Hematopoietic multipotent progenitor cell treated with erythropoietin and hydrocortisone succinate and interleukin-3 and kit ligand, for 6 days (in vitro differentiated cells): ENCODE data around the gene SS18L1.
"Not testable (repeated sequence)": the region's sequence is repeated elsewhere in the genome, so short reads cannot be mapped to it uniquely, and the experiment has no call there.

Source experiments
- DNase-seq: peaks from one replicate; pipeline ENCODE4 v3.0.0-alpha.2; 2015

SS18L1 gene

GRCh38 chr20:62138912-62139311 lies 4.7 kb upstream of the SS18L1 start:
- DNase-seq = no peak

DNA sequence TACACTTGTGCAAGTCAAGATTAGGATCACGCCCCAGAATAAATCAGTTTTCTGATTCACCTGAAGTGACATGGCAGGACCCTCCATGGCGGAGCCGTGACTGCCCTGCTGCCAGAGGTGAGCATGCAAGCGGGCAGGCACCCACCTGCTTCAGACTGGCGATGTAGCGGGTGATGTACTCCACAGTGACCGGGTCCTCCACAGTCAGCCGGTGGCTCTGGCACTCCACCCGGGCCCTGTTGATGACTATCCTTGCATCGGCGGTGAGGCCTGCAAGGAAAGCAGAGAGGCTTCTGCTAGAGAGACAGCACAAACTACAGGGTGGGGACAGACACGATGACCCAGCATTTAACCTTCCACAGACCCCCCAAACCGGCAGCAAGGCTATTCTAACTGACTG lies 3.9 kb upstream of the SS18L1 start:
- no peak for DNase-seq

GRCh38 chr20:62141043-62141396 lies 2.5 kb upstream of the SS18L1 start:
- no peak for DNase-seq

DNA sequence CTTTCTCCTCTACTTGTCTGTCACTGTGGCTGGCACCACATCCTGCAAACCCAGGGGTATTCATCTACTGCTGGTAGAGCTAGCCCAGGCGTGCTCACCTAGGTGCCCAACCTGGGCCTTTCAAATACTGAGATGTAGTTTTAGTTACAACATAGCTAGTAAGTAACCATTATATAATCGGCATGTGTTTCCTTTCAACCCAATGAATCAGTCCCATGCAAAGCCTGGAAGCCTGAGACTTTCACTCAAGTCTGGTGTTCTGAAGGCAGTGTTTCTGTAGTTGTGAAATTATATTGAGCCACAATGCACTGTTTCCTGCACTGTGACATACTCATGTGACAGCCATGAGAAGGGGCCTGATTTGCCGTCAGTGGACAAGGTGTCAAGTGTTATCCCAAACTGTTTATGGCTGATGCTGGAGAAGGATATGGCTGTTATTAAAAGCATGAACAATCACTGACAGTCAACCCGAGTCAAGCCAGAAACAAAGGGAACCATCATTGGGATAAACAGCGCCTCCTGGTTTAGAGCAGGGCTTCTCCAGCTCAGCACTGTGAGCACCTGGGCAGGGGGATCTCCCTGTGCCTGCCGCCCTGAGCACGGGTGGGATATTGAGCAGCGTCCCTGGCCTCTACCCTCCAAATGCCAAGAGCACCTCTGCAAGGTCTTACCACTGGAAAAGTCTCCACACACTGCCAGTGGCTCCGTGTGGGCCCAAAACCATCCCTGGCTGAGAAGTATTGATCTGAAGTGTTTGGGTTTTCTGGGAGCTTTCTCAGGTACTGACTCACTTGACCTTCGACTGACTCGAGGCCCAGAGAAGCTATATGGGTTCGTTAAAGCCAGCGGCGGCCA lies 1.9 kb upstream of the SS18L1 start:
- DNase-seq = peak; percentile 48

DNA sequence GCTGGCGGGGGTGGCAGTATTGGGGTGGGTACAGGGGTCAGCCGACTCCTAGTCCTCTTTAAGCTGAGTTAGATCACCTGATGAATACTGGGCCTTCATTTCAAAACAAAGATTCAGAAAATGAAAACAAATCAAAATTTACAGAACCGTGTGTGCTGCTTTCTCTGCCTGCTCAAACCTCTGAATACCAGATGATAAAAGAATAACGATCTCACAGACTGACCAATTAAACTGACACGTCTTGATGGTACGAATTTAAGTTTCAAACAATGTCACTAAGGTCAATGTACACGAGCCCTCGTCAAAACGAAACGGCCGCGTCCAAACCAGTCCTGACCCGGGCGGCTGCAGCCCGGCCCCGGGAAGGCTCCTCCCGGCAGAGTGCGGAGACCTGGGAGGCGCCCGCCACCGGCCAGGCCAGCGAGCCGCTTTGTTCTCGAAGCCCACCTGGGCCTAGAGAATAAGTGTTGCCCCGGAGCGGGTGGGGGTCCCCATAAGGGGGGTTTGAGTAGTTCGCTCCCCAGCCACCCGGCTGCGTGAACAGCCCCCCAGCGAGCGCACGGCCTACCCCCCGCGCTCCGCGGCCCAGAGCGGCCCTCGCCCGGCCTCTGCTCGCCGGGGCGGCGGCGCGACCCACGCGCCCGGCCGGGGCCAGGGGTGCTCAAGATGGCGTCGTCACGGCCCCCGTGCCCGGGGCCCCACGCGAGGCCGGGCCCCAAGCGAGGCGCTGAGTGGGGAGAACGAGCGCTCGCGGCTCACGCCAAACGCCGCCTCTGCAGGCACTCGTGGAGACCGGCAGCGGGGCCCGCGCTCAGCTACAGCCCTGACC lies 1.1 kb upstream of the SS18L1 start:
- DNase-seq = no peak

DNA sequence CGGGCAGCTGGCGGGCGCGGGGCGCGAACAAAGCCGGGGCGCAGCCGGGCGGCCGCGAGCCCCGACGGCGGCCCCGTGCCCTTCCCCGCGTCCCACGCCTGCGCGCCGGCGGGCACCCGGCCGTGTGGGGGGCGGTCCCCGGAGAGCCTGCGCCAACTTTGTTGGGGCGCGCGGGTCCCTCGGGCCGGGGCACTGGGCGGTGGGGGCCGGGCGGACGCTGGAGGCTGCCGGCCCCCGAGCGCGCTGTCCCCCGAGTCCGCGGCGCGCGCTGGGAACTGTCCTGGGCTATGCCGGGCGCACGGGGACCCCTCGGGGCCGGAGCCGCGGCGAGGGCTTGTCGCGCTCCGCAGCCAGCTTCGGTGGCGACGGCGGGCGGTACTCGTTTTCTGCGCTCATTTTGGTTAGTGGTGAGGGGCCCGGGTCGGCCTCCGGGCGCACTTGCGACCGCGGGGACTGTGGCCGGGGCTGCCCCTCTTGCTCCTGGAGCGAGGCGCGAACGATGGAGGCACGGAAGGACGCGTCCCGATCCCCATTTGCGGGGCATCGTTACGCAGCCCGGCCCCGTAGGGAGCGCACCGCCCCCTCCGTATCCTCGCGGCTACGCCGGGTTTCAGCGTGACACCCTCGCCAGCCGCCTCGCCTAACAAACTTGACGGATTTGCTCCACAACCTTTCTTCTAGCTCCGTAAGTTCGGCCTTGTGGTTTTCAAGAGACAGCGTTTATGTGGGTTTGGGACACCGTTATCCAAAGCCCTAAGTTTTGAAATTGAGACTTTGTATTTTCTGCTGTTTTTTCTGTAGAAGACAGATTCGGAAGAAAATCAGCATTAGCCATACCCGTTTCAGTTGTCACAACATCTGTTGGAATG lies 622 bp downstream of the SS18L1 start:
- DNase-seq = peak; percentile 82

DNA sequence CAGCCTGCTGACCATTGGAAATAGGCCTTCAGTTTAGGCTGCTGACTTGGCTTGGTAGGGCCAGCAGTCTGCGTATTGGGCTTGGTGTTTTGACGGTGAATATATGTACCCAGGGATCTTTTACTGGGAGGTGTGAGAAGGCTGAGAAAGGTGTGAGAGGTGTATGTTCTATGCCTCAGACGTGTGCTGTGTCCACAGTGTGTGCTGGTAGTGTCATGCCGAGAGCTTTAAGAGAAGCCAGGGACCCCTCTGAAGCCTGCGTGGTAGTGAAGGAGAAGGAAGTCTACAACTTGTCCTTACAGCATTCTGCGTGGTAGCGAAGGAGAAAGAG lies 2.1 kb downstream of the SS18L1 start:
- no peak for DNase-seq

DNA sequence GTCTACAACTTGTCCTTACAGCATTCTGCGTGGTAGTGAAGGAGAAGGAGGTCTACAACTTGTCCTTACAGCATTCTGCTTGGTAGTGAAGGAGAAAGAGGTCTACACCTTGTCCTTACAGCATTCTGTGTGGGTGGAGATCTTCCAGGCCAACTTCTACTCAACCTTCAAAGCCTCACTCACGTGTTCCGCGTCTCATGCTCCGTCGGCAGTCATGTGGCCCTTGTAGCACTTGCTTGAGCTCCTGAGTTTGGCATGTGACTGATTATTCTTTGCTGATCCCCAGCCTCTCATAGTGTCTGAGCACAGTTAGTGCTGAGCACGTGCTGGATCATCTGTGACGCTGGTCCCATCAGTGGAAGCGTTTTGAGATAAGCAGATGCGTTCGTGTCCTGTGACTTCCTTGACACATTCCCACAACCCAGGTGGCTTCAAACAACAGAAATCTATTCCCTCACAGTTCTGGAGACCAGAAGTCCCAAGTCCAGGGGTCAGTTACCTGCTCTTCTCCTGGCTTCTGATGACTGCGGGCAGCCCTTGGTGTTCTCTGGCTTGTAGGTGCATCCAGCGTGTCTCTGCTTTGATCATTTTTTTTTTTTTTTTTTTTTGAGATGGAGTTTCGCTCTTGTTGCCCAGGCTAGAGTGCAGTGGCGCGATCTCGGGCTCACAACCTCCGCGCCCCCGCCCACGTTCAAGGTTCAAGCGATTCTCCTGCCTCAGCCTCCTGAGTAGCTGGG lies 2.6 kb downstream of the SS18L1 start:
- DNase-seq = peak; percentile 73

DNA sequence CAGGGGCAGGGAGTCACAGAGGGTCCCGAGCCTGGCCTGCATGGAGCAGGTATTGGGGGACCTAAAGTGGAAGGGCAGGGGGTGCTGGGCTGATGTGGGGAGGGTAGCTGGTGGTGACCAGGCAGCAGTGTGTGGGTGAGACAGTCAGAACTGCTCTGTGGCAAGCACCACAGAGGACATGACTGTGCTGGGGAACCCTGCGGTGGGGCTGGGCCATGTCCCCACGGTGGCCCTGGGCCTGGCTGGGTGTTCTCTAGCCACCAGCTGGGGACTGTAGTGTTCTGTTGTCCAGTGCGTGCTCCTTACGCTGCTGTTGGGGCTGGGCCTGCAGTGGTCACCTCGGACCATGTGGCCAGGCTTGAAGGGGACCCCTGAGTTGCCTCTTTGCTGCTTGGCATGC lies 3.6 kb downstream of the SS18L1 start:
- DNase-seq = no peak

- no peak for DNase-seq
These were observed 4.0 kb downstream of the SS18L1 start for GRCh38 chr20:62147528-62147927.

DNA sequence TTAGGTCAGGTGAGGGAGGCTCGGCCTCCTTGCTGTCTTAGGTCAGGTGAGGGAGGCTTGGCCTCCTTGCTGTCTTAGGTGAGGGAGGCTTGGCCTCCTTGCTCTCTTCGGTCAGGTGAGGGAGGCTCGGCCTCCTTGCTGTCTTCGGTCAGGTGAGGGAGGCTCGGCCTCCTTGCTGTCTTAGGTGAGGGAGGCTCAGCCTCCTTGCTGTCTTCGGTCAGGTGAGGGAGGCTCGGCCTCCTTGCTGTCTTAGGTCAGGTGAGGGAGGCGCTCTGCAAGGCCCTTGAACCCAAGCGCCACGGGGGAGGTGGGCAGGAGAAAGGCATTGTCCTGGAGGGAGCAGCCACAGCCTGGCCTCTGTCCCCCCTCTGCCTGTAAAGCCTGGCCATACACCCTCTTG lies 4.8 kb downstream of the SS18L1 start:
- not testable (repeated sequence) for DNase-seq

GRCh38 chr20:62148908-62149314 lies 5.3 kb downstream of the SS18L1 start:
- DNase-seq = no peak

DNA sequence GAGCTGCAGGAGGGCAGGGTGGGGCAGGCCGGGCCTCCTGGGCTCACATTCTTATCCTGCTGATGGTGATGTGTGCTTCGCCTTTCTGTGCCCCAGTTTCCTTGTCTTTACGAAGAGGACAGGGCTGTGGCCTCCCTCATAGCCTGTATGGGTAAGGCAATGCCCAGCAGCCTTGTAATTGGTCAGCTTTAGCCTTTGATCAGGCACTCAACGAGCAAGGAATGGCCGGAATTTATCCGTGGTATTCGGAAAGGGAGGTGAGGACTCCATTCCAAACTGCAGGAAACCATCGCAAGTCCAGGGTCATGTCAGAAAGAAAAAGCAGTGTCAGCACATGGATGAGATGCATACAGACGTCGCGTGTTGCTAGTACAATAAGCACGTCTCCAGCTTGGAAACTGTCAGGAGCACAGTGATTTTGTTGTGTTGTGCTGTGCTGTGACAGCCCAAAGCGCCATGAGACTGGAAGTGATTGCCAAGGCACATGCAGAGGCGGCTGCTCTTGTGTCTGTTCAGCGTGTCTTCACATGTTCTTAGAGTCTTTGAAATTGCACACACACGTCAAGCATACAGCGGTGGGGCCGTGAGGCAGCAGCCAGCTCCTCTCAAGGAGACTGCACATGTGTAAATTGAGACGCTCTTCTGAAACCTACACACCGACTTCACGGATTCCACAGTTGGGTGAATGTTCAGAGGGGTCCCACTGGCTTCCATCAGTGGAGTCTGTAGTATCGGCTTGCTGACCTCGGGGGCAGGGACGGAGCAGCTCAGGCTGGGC lies 6.2 kb downstream of the SS18L1 start:
- no peak for DNase-seq

GRCh38 chr20:62150310-62150575 lies 6.7 kb downstream of the SS18L1 start:
- DNase-seq = no peak

DNA sequence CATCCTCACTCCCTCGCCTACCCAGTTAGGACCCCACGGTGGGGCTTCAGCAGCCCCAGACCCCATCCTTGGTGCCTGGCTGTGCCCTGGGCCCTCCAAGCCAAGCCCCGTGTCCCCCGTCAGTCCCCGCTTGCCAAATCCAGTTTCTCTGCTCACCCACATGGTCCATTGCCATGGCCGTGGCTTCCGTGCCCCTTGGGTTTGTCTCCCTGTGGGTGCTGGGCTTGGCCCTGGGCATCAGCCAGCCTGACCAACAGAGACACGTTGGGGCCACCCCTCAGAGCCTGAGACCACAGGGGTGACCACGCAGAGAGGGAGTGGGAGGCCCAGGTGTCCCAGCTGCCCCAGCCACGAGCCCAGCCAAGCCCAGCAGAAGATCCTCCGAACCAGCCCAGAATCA lies 7.7 kb downstream of the SS18L1 start:
- DNase-seq = no peak

- DNase-seq = no peak
These were observed 8.3 kb downstream of the SS18L1 start for GRCh38 chr20:62151835-62152364.

- no peak for DNase-seq
These were observed 12.1 kb downstream of the SS18L1 start for GRCh38 chr20:62155428-62156253.

- no peak for DNase-seq
These were observed 12.6 kb downstream of the SS18L1 start for GRCh38 chr20:62156254-62156556.

DNA sequence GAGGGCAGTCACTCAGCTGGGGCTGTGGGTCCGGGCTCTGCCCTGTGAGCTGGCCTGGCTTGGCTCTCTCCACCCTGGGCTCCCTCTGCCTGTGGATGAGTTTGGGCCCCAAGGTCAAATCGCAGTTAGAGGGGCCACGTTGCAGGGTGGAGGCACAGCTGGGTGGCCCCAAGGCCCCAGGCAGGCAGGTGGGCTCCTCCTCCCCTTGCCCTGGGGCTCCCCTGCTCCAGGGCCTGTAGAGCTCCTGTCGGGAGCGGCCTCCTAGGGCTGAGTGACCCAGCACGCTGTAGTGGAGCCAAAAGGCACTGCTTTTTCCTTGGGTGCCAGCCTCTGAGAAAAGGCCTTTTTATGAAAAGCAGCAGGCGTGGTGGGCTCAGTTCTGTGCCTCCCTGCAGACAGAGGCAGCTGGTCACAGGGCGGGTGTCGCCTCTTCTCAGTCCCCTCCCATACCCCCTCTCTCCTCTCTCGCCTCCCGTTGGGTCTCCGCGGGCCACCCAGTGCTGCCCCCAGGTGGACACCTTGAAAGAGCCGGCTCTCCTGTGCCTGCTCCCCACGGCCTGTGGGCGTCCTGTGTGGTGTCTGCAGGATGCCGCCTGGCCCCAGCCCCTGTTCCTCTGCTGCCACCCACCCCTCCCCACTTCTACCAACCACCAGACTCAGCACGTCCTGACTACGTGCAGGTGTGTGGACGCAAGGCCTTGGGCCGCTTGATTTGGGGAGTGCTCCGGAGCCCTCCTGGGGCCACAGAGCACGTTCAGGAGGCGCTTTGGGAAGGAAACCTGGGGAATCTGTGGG lies 13.2 kb downstream of the SS18L1 start:
- peak; percentile 85 for DNase-seq

DNA sequence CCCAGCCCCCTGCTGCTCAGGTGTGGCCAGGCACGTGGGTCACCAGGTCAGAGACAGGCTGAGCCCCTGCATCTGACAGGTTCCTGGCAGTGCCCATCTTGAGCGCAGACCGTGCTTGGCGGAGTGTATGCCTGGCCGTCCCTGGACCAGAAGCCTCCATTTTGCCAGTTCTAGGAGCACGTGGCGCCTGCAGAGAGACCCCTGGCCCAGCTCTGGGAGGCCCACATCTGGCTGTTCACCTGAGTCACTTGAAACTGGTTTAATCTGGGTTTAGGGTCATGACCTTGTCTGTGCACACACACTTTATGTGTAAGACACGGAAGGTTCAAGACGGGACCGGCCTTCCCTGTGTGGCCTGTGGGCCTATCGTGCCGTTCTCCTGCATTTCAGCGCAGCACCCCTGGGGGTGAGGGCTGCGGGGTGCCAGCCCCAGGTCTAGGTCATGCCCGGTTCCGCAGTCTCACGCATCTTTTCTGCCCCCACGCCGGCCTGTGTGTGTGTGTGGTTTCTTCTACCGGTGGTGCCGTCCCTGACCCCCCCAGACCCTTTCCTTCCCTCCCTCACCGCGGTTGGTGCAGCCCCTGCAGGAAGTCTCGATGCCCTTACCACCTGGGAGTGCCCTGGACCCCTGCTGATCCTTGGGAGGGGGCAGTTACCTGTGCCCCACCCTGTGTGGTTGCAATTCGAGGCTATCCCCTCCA lies 14.0 kb downstream of the SS18L1 start:
- DNase-seq = no peak
